KMS-11 (cell line): ENCODE measurements around the gene FAM81A.

Experiments used
- H2AFZ ChIP-seq: fragments of 200-600 bp; sonication (generic); 2 replicates; pipeline ENCODE4 v1.6.1; 2016; ENCODE audit warnings: antibody characterized with exemption, mixed run types, low read depth
- H3K27ac ChIP-seq: fragments of 200-600 bp; sonication (generic); 2 replicates; pipeline ENCODE4 v1.6.1; 2016; ENCODE audit warnings: mild to moderate bottlenecking, mixed run types
- H3K27me3 ChIP-seq: fragments of 200-600 bp; sonication (generic); 2 replicates; pipeline ENCODE4 v1.6.1; 2017; ENCODE audit warnings: mild to moderate bottlenecking, low read depth, mixed run types, moderate library complexity; ENCODE audit not compliant: insufficient read depth
- H3K36me3 ChIP-seq: fragments of 200-600 bp; sonication (generic); 2 replicates; pipeline ENCODE4 v1.6.1; 2017; ENCODE audit warnings: mild to moderate bottlenecking, mixed run types; ENCODE audit not compliant: insufficient read depth
- H3K4me1 ChIP-seq: fragments of 200-600 bp; sonication (generic); 2 replicates; pipeline ENCODE4 v1.6.1; 2016; ENCODE audit warnings: mild to moderate bottlenecking, low read depth, mixed run types; ENCODE audit not compliant: poor library complexity, severe bottlenecking
- H3K4me2 ChIP-seq: fragments of 200-600 bp; sonication (generic); 2 replicates; pipeline ENCODE4 v1.7.0; 2016; ENCODE audit warnings: mild to moderate bottlenecking, mixed run types
- H3K4me3 ChIP-seq: fragments of 200-600 bp; sonication (generic); IDR thresholded peaks from 2 replicates; pipeline ENCODE4 v1.6.1; 2017; ENCODE audit warnings: low read depth, low read length, mixed read lengths; ENCODE audit not compliant: insufficient read depth
- H3K79me2 ChIP-seq: fragments of 200-600 bp; sonication (generic); 2 replicates; pipeline ENCODE4 v1.6.1; 2016; ENCODE audit warnings: low read depth, mixed run types; ENCODE audit not compliant: insufficient read depth
- H3K9ac ChIP-seq: fragments of 200-600 bp; sonication (generic); 2 replicates; pipeline ENCODE4 v1.6.1; 2016; ENCODE audit warnings: mild to moderate bottlenecking, mixed run types
- H4K20me1 ChIP-seq: fragments of 200-600 bp; sonication (generic); 2 replicates; pipeline ENCODE4 v1.6.1; 2016; ENCODE audit warnings: mild to moderate bottlenecking, mixed run types; ENCODE audit not compliant: insufficient read depth
- CTCF ChIP-seq: fragments of 200-600 bp; sonication (generic); conservative IDR thresholded peaks from 2 replicates; pipeline ENCODE4 v1.6.1; 2017; ENCODE audit warnings: low read depth, mild to moderate bottlenecking, antibody characterized with exemption, low read length, moderate library complexity, mixed read lengths

Gene FAM81A

GRCh38 chr15:59438625-59439290 is 772 bp downstream of the FAM81A start:
- no peaks in the 10 kb centered on the region for H3K36me3 ChIP-seq
- no peaks in the 10 kb centered on the region for H3K27me3 ChIP-seq
- TF ChIP-seq CTCF, result no peak
- peaks cover 4% of the 10 kb centered on the region for H3K4me1 ChIP-seq
- H3K9ac ChIP-seq, result peak overlapping the region; percentile 60; the same call in 1 of the 2 replicates
- no peak overlapping the region for H3K4me3 ChIP-seq
- no peaks in the 10 kb centered on the region for H4K20me1 ChIP-seq
- peak overlapping the region; percentile 96 for H2AFZ ChIP-seq
- H3K4me2 ChIP-seq, result peak overlapping the region; percentile 63; the same call in 1 of the 2 replicates
- H3K79me2 ChIP-seq, result no peaks in the 10 kb centered on the region
- no peak overlapping the region for H3K27ac ChIP-seq

GRCh38 chr15:59439576-59439975 is 1.6 kb downstream of the FAM81A start:
- no peaks in the 10 kb centered on the region for H3K27me3 ChIP-seq

GRCh38 chr15:59443341-59444072 is 5.5 kb downstream of the FAM81A start:
- H3K4me2 ChIP-seq, result no peak overlapping the region
- H2AFZ ChIP-seq, result no peak overlapping the region
- TF ChIP-seq CTCF, result no peak

More at GRCh38 chr15:59439576-59439975, 1.6 kb downstream of the FAM81A start:
- Histone ChIP-seq H3K4me3 (no peak overlapping the region), H4K20me1 (no peaks in the 10 kb centered on the region), H2AFZ (no peak overlapping the region), H3K79me2 (no peaks in the 10 kb centered on the region), H3K4me2 (no peak overlapping the region), H3K9ac (no peak overlapping the region), H3K36me3 (no peaks in the 10 kb centered on the region), H3K27ac (no peak overlapping the region), H3K4me1 (peaks cover 4% of the 10 kb centered on the region)
- TF ChIP-seq CTCF, result no peak

GRCh38 chr15:59444081-59444835 is 6.3 kb downstream of the FAM81A start:
- Histone ChIP-seq H3K4me2 (no peak overlapping the region), H3K27ac (no peak overlapping the region), H3K9ac (no peak overlapping the region), H3K79me2 (no peaks in the 10 kb centered on the region), H4K20me1 (no peaks in the 10 kb centered on the region), H3K27me3 (no peaks in the 10 kb centered on the region), H3K4me1 (no peaks in the 10 kb centered on the region), H3K36me3 (no peaks in the 10 kb centered on the region), H2AFZ (no peak overlapping the region), H3K4me3 (no peak overlapping the region)
- TF ChIP-seq CTCF, result no peak

More at GRCh38 chr15:59443341-59444072, 5.5 kb downstream of the FAM81A start:
- no peak overlapping the region for H3K27ac ChIP-seq
- H3K27me3 ChIP-seq, result no peaks in the 10 kb centered on the region
- no peak overlapping the region for H3K9ac ChIP-seq
- no peaks in the 10 kb centered on the region for H3K4me1 ChIP-seq
- H4K20me1 ChIP-seq, result no peaks in the 10 kb centered on the region
- no peaks in the 10 kb centered on the region for H3K79me2 ChIP-seq
- no peak overlapping the region for H3K4me3 ChIP-seq
- no peaks in the 10 kb centered on the region for H3K36me3 ChIP-seq
